HUES64 (cell line): ENCODE results near the gene PRR23E.

ENCODE experiments used
- H3K27ac ChIP-seq: 2 replicates; pipeline ENCODE4 v1.7.0; 2013; ENCODE audit warnings: low read depth, low read length, inconsistent platforms
- H3K27me3 ChIP-seq: 2 replicates; pipeline ENCODE4 v1.6.1; 2013; ENCODE audit warnings: mild to moderate bottlenecking, low read length; ENCODE audit not compliant: insufficient read depth
- H3K36me3 ChIP-seq: 2 replicates; pipeline ENCODE4 v1.6.1; 2013; ENCODE audit warnings: mild to moderate bottlenecking, low read length; ENCODE audit not compliant: insufficient read depth
- H3K4me1 ChIP-seq: 2 replicates; pipeline ENCODE4 v1.6.1; 2013; ENCODE audit warnings: mild to moderate bottlenecking, low read length, moderate library complexity; ENCODE audit not compliant: insufficient read depth
- H3K4me3 ChIP-seq: 2 replicates; pipeline ENCODE4 v1.5.1; 2013; ENCODE audit warnings: mild to moderate bottlenecking, low read length, moderate library complexity
- H3K9ac ChIP-seq: 2 replicates; pipeline ENCODE4 v1.6.1; 2013; ENCODE audit warnings: mild to moderate bottlenecking, low read depth, low read length
- H3K9me3 ChIP-seq: 2 replicates; pipeline ENCODE4 v1.6.1; 2013; ENCODE audit warnings: low read depth, low read length; ENCODE audit not compliant: insufficient read depth
- WGBS: fragments of 150-250, 120-280 bp; methylation state at CpG from one replicate; pipeline ENCODE4 v1.1.7; 2013; ENCODE audit warnings: missing lambda C conversion rate; 5-methylcytosine and 5-hydroxymethylcytosine counted together

PRR23E gene

GRCh38 chr3:127153506-127153815, 39.5 kb upstream of the PRR23E start:
- Histone ChIP-seq H3K27ac (no peak overlapping the region), H3K27me3 (no peaks in the 10 kb centered on the region), H3K36me3 (no peaks in the 10 kb centered on the region), H3K4me3 (no peak overlapping the region), H3K9ac (no peak overlapping the region), H3K4me1 (no peaks in the 10 kb centered on the region), H3K9me3 (no peaks in the 10 kb centered on the region)
- 91% methylated on average over 5 of the region's 5 CpGs for WGBS

GRCh38 chr3:127156338-127157050, 36.4 kb upstream of the PRR23E start:
- Histone ChIP-seq H3K9ac (no peak overlapping the region), H3K27ac (no peak overlapping the region)
- 87% methylated on average over 16 of the region's 16 CpGs for WGBS

GRCh38 chr3:127157171-127157828, 35.6 kb upstream of the PRR23E start:
- Histone ChIP-seq H3K4me1 (0 out of 2 replicates have a peak, but pooled peaks cover 2% of the 10 kb centered on the region), H3K27me3 (no peaks in the 10 kb centered on the region), H3K4me3 (no peak overlapping the region), H3K27ac (no peak overlapping the region), H3K36me3 (no peaks in the 10 kb centered on the region), H3K9ac (no peak overlapping the region), H3K9me3 (no peaks in the 10 kb centered on the region)
- WGBS: 78% methylated on average over 14 of the region's 14 CpGs

More at GRCh38 chr3:127156338-127157050, 36.4 kb upstream of the PRR23E start:
- H3K36me3 ChIP-seq: no peaks in the 10 kb centered on the region
- no peaks in the 10 kb centered on the region for H3K9me3 ChIP-seq
- no peaks in the 10 kb centered on the region for H3K27me3 ChIP-seq
- H3K4me3 ChIP-seq: no peak overlapping the region
- H3K4me1 ChIP-seq: 0 out of 2 replicates have a peak, but pooled peaks cover 2% of the 10 kb centered on the region

GRCh38 chr3:127158614-127159229, 34.2 kb upstream of the PRR23E start:
- Histone ChIP-seq H3K9me3 (no peaks in the 10 kb centered on the region), H3K9ac (no peak overlapping the region)
- WGBS: 36% methylated on average over 10 of the region's 10 CpGs

GRCh38 chr3:127159543-127159942, 33.4 kb upstream of the PRR23E start:
- H3K27me3 ChIP-seq: no peaks in the 10 kb centered on the region
- 0 out of 2 replicates have a peak, but pooled peaks cover 2% of the 10 kb centered on the region for H3K4me1 ChIP-seq
- no peak overlapping the region for H3K27ac ChIP-seq
- H3K4me3 ChIP-seq: no peak overlapping the region
- no peaks in the 10 kb centered on the region for H3K36me3 ChIP-seq
- 27% methylated on average over 7 of the region's 7 CpGs for WGBS
- no peaks in the 10 kb centered on the region for H3K9me3 ChIP-seq
- no peak overlapping the region for H3K9ac ChIP-seq

More at GRCh38 chr3:127158614-127159229, 34.2 kb upstream of the PRR23E start:
- Histone ChIP-seq H3K4me3 (no peak overlapping the region), H3K27me3 (no peaks in the 10 kb centered on the region), H3K4me1 (0 out of 2 replicates have a peak, but pooled peaks cover 2% of the 10 kb centered on the region), H3K27ac (no peak overlapping the region), H3K36me3 (no peaks in the 10 kb centered on the region)

- Histone ChIP-seq H3K27me3 (no peaks in the 10 kb centered on the region), H3K36me3 (no peaks in the 10 kb centered on the region), H3K4me3 (no peak overlapping the region), H3K27ac (no peak overlapping the region), H3K9me3 (no peaks in the 10 kb centered on the region), H3K4me1 (0 out of 2 replicates have a peak, but pooled peaks cover 2% of the 10 kb centered on the region), H3K9ac (no peak overlapping the region)
- 91% methylated on average over 2 of the region's 2 CpGs for WGBS
Observed at GRCh38 chr3:127161236-127161635, 31.7 kb upstream of the PRR23E start.

GRCh38 chr3:127161973-127162579, 30.9 kb upstream of the PRR23E start:
- H3K4me1 ChIP-seq: 0 out of 2 replicates have a peak, but pooled peaks cover 2% of the 10 kb centered on the region
- no peak overlapping the region for H3K27ac ChIP-seq
- H3K9me3 ChIP-seq: no peaks in the 10 kb centered on the region
- H3K4me3 ChIP-seq: no peak overlapping the region
- no peak overlapping the region for H3K9ac ChIP-seq
- H3K36me3 ChIP-seq: no peaks in the 10 kb centered on the region
- H3K27me3 ChIP-seq: no peaks in the 10 kb centered on the region
- 88% methylated on average over 2 of the region's 2 CpGs for WGBS

- 60% methylated on average over 15 of the region's 15 CpGs for WGBS
- Histone ChIP-seq H3K4me1 (0 out of 2 replicates have a peak, but pooled peaks cover 2% of the 10 kb centered on the region), H3K27ac (no peak overlapping the region), H3K9ac (no peak overlapping the region), H3K9me3 (no peaks in the 10 kb centered on the region), H3K4me3 (no peak overlapping the region), H3K27me3 (no peaks in the 10 kb centered on the region), H3K36me3 (no peaks in the 10 kb centered on the region)
Observed at GRCh38 chr3:127162947-127163645, 29.8 kb upstream of the PRR23E start.

- Histone ChIP-seq H3K9ac (no peak overlapping the region), H3K4me1 (0 out of 2 replicates have a peak, but pooled peaks cover 2% of the 10 kb centered on the region), H3K27me3 (no peaks in the 10 kb centered on the region), H3K27ac (no peak overlapping the region), H3K4me3 (no peak overlapping the region), H3K36me3 (no peaks in the 10 kb centered on the region), H3K9me3 (no peaks in the 10 kb centered on the region)
- WGBS: 85% methylated on average over 5 of the region's 5 CpGs
Observed at GRCh38 chr3:127164615-127165014, 28.3 kb upstream of the PRR23E start.

- no peaks in the 10 kb centered on the region for H3K27me3 ChIP-seq
- H3K4me1 ChIP-seq: no peaks in the 10 kb centered on the region
- no peaks in the 10 kb centered on the region for H3K9me3 ChIP-seq
- no peak overlapping the region for H3K4me3 ChIP-seq
- H3K9ac ChIP-seq: no peak overlapping the region
- WGBS: 84% methylated on average over 2 of the region's 2 CpGs
- H3K27ac ChIP-seq: no peak overlapping the region
- no peaks in the 10 kb centered on the region for H3K36me3 ChIP-seq
Observed at GRCh38 chr3:127165036-127165435, 27.9 kb upstream of the PRR23E start.
